ENCODE results near the gene CCDC40.

The CCDC40 gene

GRCh38 chr17:80050706-80051105, 14.3 kb downstream of the CCDC40 start:
- no peak for FAIRE-seq

GRCh38 chr17:80051681-80052080, 15.2 kb downstream of the CCDC40 start:
- no peak for FAIRE-seq

GRCh38 chr17:80053102-80053501, 16.7 kb downstream of the CCDC40 start:
- FAIRE-seq = no peak

- no peak for FAIRE-seq
Observed at GRCh38 chr17:80055597-80055996, 19.2 kb downstream of the CCDC40 start.

- FAIRE-seq = no peak
Observed at GRCh38 chr17:80058311-80058955, 22.0 kb downstream of the CCDC40 start.

GRCh38 chr17:80060644-80061043, 24.2 kb downstream of the CCDC40 start:
- FAIRE-seq = no peak

- no peak for FAIRE-seq
Observed at GRCh38 chr17:80061421-80061820, 25.0 kb downstream of the CCDC40 start.

- FAIRE-seq = no peak
Observed at GRCh38 chr17:80063830-80064585, 27.6 kb downstream of the CCDC40 start.

GRCh38 chr17:80064696-80065095, 28.3 kb downstream of the CCDC40 start:
- no peak for FAIRE-seq

- FAIRE-seq = no peak
Observed at GRCh38 chr17:80065478-80066170, 29.2 kb downstream of the CCDC40 start.

- FAIRE-seq = no peak
Observed at GRCh38 chr17:80067393-80067986, 31.0 kb downstream of the CCDC40 start.

- FAIRE-seq = no peak
Observed at GRCh38 chr17:80068301-80069222, 32.1 kb downstream of the CCDC40 start.

- no peak for FAIRE-seq
Observed at GRCh38 chr17:80070375-80071115, 34.1 kb downstream of the CCDC40 start.

GRCh38 chr17:80071116-80071841, 34.8 kb downstream of the CCDC40 start:
- no peak for FAIRE-seq

GRCh38 chr17:80072410-80072809, 36.0 kb downstream of the CCDC40 start:
- FAIRE-seq = no peak

- FAIRE-seq = no peak
Observed at GRCh38 chr17:80080081-80080480, 43.6 kb downstream of the CCDC40 start.

GRCh38 chr17:80081596-80081995, 45.2 kb downstream of the CCDC40 start:
- no peak for FAIRE-seq

- FAIRE-seq = no peak
Observed at GRCh38 chr17:80082403-80083135, 46.1 kb downstream of the CCDC40 start.

GRCh38 chr17:80083136-80083661, 46.8 kb downstream of the CCDC40 start:
- FAIRE-seq = no peak

- no peak for FAIRE-seq
Observed at GRCh38 chr17:80084773-80085172, 48.3 kb downstream of the CCDC40 start.
